Stimulated activated CD8-positive, alpha-beta memory T cell treated with anti-CD3 and anti-CD28 coated beads, Interleukin-12 subunit alpha, Interleukin-12 subunit beta, amount 100 ng/mL, for 4 hours (primary cell): Measurements from ENCODE around the gene EPB41L1.

Experiments used
- DNase-seq: peaks from one replicate; pipeline ENCODE4 v3.0.0-alpha.2; 2020; ENCODE audit warnings: low read depth

EPB41L1 gene

GRCh38 chr20:36196676-36197075 is 42.1 kb downstream of the EPB41L1 start:
- no peak for DNase-seq

GRCh38 chr20:36197271-36197670 is 42.7 kb downstream of the EPB41L1 start:
- DNase-seq = no peak

- DNase-seq = peak; percentile 34
These were observed 45.1 kb downstream of the EPB41L1 start for GRCh38 chr20:36199345-36200257.

- no peak for DNase-seq
These were observed 45.9 kb downstream of the EPB41L1 start for GRCh38 chr20:36200451-36200850.

- DNase-seq = no peak
These were observed 46.7 kb downstream of the EPB41L1 start for GRCh38 chr20:36201198-36201597.

GRCh38 chr20:36202891-36203338 is 48.4 kb downstream of the EPB41L1 start:
- peak; percentile 52 for DNase-seq

- no peak for DNase-seq
These were observed 49.3 kb downstream of the EPB41L1 start for GRCh38 chr20:36203861-36204260.

- DNase-seq = no peak
These were observed 50.5 kb downstream of the EPB41L1 start for GRCh38 chr20:36205026-36205425.

GRCh38 chr20:36206068-36206467 is 51.5 kb downstream of the EPB41L1 start:
- DNase-seq = no peak

- no peak for DNase-seq
These were observed 52.1 kb downstream of the EPB41L1 start for GRCh38 chr20:36206641-36207040.

- no peak for DNase-seq
These were observed 53.1 kb downstream of the EPB41L1 start for GRCh38 chr20:36207602-36208001.

GRCh38 chr20:36208257-36208656 is 53.7 kb downstream of the EPB41L1 start:
- DNase-seq = no peak

- DNase-seq = no peak
These were observed 56.0 kb downstream of the EPB41L1 start for GRCh38 chr20:36210436-36211021.

- no peak for DNase-seq
These were observed 58.8 kb downstream of the EPB41L1 start for GRCh38 chr20:36213362-36213761.

- DNase-seq = no peak
These were observed 60.2 kb downstream of the EPB41L1 start for GRCh38 chr20:36214684-36215256.

- DNase-seq = no peak
These were observed 61.2 kb downstream of the EPB41L1 start for GRCh38 chr20:36215778-36216177.

GRCh38 chr20:36216314-36217025 is 61.9 kb downstream of the EPB41L1 start:
- no peak for DNase-seq

- DNase-seq = no peak
These were observed 62.7 kb downstream of the EPB41L1 start for GRCh38 chr20:36217226-36217625.

- DNase-seq = no peak
These were observed 64.0 kb downstream of the EPB41L1 start for GRCh38 chr20:36218380-36219064.

GRCh38 chr20:36219671-36220220 is 65.2 kb downstream of the EPB41L1 start:
- DNase-seq = no peak

GRCh38 chr20:36225666-36226065 is 71.1 kb downstream of the EPB41L1 start:
- DNase-seq = no peak
